ENCODE data around the gene FURIN.
"Not testable (repeated sequence)": the region's sequence is repeated elsewhere in the genome, so short reads cannot be mapped to it uniquely, and the experiment has no call there.

FURIN gene

GRCh38 chr15:90902840-90903732 is 34.7 kb downstream of the FURIN start, which contains the start of gene MAN2A2:
MAN2A2 (plus strand) TSS chr15:90903302; CDS start chr15:90904208, 906 bp downstream.
- peak; percentile 62 for DNase-seq (ENCODE audit: low read depth)

DNA sequence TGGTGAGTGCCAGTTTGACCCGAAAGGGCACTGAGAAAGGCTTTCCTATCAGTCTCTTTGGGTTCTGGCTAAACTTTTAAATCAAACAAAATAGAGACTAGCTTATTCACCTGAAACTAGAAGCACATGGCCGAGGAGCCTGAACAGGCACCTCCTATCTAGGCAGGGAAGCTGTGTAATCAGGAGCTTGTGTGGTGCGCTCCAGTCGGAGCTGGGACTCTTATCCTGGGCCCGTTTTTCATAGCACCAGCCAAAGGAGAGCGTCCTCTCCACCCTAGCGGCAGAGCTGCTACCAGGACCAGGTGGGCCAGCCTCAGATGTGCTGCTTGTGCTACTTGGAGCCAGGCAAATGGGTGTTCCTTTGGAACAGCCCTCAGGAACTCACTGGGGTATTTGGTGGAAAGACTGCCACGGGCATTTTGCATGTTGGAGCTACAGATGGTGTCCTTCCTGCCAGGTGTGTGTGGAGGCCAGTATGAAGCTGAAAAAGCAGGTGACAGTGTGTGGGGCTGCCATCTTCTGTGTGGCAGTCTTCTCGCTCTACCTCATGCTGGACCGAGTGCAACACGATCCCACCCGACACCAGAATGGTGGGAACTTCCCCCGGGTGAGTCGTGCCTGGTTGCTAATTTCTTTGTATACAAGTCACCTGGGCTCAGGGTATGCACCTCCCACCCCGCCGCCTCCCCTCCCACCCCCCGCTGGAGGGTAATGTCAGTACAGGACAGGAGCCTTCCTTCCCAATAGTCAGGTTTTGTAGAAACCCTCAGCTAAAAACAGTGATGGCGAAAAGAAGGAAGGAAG is 35.5 kb downstream of the FURIN start:
- peak; percentile 13 for DNase-seq (ENCODE audit: low read depth)

- DNase-seq (ENCODE audit: low read depth) = no peak
These were observed 36.4 kb downstream of the FURIN start for GRCh38 chr15:90904746-90905145.

DNA sequence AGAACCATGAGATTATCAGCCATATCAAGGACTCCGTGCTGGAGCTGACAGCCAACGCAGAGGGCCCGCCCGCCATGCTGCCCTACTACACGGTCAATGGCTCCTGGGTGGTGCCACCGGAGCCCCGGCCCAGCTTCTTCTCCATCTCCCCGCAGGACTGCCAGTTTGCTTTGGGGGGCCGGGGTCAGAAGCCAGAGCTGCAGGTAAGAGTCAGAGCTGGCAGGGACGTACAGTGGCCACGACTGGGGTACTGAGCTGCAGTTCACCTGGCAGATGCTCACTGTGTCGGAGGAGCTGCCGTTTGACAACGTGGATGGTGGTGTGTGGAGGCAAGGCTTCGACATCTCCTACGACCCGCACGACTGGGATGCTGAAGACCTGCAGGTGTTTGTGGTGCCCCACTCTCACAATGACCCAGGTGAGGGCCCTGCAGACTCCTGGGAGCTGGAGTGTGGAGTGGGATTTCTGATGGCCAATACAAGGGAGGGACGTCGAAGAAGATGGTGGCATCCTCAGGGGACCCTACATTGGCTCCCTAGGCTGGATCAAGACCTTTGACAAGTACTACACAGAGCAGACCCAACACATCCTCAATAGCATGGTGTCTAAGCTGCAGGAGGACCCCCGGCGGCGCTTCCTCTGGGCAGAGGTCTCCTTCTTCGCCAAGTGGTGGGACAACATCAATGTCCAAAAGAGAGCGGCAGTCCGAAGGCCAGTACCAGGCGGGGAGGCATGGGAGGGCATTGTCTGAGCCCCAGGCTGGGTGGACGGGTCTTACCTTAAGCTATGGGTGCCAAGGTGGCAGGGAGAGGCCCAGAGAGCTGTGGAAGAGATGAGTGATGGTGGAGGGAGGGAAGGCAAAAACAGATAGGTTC is 37.2 kb downstream of the FURIN start:
- DNase-seq (ENCODE audit: low read depth) = no peak

DNA sequence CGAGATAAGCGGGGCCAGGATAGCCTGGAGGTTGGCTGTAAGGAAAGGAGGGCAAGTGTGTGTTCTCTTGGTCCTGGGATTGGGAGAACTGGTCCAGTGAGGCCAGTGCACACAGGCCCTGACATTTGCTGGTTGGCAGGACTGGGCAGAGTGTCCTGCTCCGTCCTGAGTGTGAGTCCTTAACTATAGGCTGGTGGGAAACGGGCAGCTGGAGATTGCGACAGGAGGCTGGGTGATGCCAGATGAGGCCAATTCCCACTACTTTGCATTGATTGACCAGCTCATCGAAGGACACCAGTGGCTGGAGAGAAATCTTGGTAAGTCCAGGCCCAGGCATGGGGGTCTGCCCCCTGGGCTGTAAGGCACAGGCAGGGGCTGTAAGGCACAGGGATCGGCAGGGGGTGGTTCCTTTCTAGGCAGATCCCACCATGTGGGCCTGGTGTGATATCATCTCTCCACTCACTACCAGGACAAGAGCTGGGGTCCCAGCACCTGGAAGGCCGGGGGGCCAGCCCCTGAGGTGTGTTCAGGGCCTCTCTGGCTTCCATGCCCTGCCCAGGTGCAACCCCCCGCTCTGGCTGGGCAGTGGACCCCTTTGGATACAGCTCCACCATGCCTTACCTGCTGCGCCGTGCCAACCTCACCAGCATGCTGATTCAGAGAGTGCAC is 37.9 kb downstream of the FURIN start:
- DNase-seq (ENCODE audit: low read depth) = no peak

- DNase-seq (ENCODE audit: low read depth) = no peak
These were observed 38.8 kb downstream of the FURIN start for GRCh38 chr15:90907051-90907660.

DNA sequence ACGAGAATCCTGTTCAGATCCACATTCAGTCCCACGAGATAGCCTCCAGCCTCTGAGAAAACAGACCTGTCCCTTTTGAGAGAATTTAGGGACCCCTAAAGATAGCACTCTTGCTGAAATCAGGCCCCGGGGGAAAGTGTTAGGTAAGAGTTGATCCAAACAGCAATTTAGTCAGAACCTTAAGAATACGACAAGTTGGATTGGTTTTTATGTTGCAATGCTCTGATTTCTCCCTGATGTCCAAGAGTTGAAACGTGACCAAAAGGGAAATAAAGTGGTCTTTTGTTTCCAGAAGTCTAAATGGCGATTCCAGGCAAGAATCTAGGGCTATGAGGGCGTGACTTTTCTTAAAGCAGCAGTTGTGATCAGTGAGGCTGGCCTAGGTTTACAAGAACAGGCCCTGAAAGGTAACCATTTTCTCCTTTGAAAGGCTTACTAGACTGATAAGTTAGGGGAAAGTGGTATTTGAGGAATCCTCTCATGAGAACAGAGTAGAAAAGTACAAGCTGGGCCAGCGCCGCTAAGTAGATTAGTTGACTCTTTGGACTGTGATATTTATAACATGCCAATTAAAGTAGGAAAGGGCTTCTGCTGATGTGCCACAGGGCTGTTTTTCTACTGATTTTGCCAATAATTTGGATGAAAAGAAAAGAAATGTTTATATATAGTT is 39.6 kb downstream of the FURIN start:
- DNase-seq (ENCODE audit: low read depth) = no peak

- not testable (repeated sequence) for DNase-seq (ENCODE audit: low read depth)
These were observed 41.1 kb downstream of the FURIN start for GRCh38 chr15:90909449-90909848.

DNA sequence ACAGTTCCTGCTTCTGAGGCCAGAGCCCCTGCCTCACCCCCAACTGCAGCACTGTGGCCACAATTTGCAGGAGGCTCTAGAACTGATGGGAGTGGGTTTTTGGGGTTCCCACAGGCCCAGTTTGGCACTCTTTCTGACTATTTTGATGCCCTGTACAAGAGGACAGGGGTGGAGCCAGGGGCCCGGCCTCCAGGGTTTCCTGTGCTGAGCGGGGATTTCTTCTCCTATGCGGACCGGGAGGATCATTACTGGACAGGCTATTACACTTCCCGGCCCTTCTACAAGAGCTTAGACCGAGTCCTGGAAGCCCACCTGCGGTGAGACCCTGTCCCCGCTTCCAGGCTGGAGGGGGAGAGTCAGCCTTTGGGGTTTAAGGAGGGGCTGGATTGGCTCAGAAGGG is 41.6 kb downstream of the FURIN start:
- DNase-seq (ENCODE audit: low read depth) = no peak

DNA sequence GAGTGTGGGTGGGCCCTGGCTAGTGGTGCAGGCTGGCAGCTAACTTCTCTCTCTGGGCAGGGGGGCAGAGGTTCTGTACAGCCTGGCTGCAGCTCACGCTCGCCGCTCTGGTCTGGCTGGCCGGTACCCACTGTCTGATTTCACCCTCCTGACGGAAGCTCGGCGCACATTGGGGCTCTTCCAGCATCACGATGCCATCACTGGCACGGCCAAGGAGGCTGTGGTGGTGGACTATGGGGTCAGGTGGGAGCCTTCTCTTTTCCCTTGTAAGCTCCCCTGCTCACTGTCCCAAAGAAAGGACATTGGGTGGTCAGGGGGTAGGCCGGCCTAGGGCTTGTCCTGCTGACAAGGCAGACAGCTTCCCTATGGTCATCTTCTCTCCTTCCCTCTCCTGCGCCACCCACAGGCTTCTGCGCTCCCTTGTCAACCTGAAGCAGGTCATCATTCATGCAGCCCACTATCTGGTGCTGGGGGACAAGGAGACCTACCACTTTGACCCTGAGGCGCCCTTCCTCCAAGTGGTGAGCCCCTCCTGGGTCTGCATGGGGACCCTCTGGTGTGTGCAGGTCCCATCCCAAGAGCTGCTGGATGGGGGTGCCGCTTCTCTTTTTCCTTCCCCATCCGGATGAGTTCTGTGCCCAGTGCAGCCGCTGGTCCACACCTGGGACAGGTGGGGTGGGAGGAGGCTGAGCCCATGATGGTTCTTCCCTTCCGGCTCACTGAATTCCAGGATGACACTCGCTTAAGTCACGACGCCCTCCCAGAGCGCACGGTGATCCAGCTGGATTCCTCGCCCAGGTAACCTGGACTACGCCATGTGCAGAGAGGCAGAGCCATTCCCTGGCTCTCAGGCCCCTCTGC is 42.3 kb downstream of the FURIN start:
- no peak for DNase-seq (ENCODE audit: low read depth)

- DNase-seq (ENCODE audit: low read depth) = no peak
These were observed 42.9 kb downstream of the FURIN start for GRCh38 chr15:90911302-90911623.

DNA sequence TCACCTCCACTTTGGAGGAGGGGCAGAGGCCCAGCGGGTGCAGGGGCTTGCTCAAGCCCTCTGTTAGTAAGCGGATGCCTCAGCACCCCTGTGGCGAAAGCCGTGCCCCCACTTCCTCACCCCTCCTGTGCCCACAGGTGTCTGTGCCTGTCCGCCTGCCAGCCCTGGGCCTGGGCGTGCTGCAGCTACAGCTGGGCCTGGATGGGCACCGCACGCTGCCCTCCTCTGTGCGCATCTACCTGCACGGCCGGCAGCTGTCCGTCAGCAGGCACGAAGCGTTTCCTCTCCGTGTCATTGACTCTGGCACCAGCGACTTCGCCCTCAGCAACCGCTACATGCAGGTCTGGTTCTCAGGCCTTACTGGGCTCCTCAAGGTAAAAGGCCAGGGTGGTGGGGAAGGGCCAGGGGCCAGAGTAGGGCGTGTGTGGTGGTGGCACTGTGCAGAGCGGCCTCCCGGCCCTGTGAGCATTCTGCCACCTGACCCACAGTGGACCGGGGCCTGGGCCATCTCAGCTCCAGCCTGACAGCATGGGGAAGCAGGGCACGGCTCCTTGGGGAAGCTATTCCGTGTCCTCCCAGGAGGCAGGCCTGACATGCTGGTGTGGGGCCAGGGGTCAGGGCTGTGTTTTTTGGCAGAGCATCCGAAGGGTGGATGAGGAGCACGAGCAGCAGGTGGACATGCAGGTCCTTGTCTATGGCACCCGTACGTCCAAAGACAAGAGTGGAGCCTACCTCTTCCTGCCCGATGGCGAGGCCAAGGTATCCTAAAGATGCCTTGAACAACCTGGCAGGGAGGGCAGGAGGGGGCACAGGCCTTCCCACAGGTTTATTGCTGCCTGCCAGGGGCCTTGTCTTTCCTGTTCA is 43.8 kb downstream of the FURIN start:
- DNase-seq (ENCODE audit: low read depth) = no peak

DNA sequence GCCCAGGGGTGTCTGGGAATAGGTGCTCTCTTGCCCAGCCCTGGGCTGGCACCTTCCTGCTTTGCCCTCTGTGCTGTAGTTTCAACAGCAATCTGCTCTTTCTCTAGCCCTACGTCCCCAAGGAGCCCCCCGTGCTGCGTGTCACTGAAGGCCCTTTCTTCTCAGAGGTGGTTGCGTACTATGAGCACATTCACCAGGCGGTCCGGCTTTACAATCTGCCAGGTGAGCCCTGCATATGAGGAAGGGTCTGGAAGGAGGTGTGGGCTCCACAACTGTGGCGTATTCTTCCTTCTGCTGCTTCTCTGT is 44.3 kb downstream of the FURIN start:
- no peak for DNase-seq (ENCODE audit: low read depth)

DNA sequence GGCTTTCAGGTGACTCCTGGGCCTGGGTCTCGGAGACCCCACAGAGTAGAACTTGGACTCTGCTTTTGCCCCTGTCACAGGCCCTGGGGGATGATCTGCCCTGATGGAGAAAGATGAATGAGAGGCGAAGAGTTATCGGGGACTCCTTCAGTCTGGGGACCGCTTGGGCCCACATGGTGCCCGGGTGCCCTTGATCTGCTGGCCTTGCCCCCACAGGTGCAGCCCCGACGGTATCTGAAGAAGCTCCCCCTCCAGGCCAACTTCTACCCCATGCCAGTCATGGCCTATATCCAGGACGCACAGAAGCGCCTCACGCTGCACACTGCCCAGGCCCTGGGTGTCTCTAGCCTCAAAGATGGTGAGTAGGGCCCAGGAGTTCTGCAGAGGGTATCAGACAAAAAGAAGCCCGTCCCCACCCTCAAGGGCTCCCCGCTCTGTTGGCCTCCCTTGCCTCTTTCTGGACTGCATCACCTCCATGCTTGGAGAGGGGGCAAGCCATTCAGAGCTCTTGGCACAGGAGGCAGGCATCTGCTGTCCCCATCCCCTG is 45.1 kb downstream of the FURIN start:
- no peak for DNase-seq (ENCODE audit: low read depth)

DNA sequence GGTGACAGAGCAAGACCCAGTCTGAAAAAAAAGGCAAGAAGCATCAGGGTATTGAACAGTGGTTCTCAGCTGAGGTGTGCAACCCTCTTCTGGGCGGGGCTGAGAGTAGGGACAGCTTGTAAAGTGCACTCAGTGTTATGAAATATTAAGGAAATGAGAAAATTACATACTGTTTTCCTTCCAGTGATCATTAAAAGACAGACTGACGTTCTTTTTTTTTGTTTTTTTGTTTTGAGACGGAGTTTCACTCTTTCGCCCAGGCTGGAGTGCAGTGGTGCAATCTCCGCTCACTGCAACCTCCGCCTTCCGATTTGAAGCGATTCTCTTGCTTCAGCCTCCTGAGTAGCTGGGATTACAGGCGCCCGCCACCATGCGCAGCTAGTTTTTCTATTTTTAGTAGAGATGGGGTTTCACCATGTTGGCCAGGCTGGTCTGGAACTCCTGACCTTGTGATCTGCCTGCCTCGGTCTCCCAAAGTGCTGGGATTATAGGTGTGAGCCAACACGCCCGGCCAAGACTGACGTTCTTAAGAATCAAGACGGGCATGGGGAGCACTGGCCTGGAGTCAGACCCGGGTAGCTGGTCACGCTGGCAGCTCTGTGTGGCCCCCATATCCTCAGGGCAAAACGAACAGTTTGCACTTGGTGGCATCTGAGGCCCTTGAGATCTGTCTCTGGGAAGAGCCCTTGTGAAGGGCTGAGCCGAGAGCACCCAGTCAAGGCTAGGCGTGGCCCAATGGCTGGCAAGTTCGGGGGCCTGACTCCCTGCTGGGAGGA is 46.1 kb downstream of the FURIN start:
- DNase-seq (ENCODE audit: low read depth) = no peak

DNA sequence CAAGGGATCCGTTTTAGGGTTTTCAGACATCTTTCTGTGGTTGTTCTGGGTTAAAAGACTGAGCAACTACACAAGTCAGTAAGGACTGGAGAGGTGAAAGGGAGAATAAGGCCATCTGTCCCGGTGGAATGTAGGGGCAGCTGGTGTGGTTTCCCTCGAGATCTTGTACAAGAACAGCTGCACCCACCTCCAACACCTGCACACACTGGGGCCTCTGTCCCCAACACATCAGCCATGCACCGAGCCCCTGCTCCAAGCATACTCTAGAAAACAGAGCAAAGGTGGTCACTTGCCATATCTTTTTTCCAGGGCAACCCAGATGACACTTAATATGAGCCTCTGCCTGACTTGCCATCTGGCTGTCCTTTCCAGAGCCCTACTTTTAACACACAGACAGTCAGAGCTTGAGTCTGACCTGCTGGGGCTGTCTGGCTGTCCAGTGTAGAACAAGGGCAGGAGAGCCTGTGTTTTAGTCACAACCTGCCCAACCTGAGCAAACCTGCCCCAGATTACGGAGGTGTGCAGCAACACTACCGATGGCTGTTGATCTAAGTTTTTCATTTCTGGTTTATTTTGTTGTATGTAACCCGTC is 46.9 kb downstream of the FURIN start:
- no peak for DNase-seq (ENCODE audit: low read depth)

DNA sequence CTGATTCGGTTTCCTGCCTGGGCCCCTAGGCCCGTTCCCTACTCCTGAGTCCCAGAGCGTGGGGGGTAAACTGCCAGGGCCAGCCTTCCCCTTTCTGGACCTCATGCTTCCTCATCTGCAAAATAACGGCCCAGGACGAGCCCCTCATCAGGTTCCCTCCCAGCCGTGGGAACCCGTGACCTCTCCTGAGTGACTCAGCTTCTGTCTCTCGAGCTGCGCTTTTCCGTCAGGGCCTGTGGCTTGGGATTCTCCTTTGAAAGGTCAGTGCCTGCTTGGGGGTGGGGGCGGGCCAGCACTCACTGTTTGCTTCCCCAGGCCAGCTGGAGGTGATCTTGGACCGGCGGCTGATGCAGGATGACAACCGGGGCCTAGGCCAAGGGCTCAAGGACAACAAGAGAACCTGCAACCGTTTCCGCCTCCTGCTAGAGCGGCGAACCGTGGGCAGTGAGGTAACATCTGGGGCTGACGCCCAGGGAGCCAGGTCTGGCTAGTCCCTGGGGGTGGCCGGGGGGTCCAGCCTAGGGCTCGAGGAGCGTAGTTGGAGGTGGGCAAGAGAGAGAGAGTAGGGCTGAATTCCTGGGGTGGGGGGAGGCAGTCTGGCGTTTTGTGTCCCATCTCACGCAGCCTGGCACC is 47.5 kb downstream of the FURIN start:
- DNase-seq (ENCODE audit: low read depth) = no peak

Measured in ELR (cell line).